ENCODE data around the gene UROS. TPM values are rescaled to one million over a fixed set of nuclear protein-coding genes. Genes with fewer than 3 reads are reported as not detected.

UROS gene
- total RNA-seq, 1 donor from 2014 or later = 64.6 TPM

- Histone ChIP-seq H2AFZ (ENCODE audit: low read depth, low read length) (no peak within 1 kb of the TSS), H3K4me3 (ENCODE audit: insufficient read depth, low read depth, low read length) (no peak within 1 kb of the TSS), H3K27me3 (ENCODE audit: insufficient read depth, low read length) (no peaks in the 10 kb centered on the region), H3K4me1 (ENCODE audit: insufficient read depth, low read length) (no peaks in the 10 kb centered on the region), H3K9me3 (ENCODE audit: insufficient read depth, low read depth, low read length) (no peaks in the 10 kb centered on the region), H3K9ac (ENCODE audit: low read length) (no peak within 1 kb of the TSS), H3K4me2 (ENCODE audit: low read length) (no peak within 1 kb of the TSS), H3K36me3 (ENCODE audit: insufficient read depth, low read length) (no peaks in the 10 kb centered on the region), H3K27ac (ENCODE audit: low read depth, low read length) (no peak within 1 kb of the TSS), H4K20me1 (ENCODE audit: insufficient read depth, low read length) (no peaks in the 10 kb centered on the region), H3K79me2 (ENCODE audit: insufficient read depth, low read length) (no peaks in the 10 kb centered on the region)
- DNase-seq (ENCODE audit: low read depth) = no peak
- Mint-ChIP-seq H3K4me1 (ENCODE audit: low read depth, unreplicated experiment) (no peaks in the 10 kb centered on the region), H3K9me3 (ENCODE audit: unreplicated experiment) (peaks cover 17% of the 10 kb centered on the region), H3K27ac (ENCODE audit: unreplicated experiment) (no peak within 1 kb of the TSS), H3K27me3 (ENCODE audit: low read depth, unreplicated experiment) (peaks cover 35% of the 10 kb centered on the region), H3K36me3 (ENCODE audit: low read depth, unreplicated experiment) (peaks cover 4% of the 10 kb centered on the region), H3K4me3 (ENCODE audit: unreplicated experiment) (no peak within 1 kb of the TSS)
- no peak for FAIRE-seq
- no peak for TF ChIP-seq CTCF (IDR thresholded peaks at IDR 0.05; ENCODE audit: insufficient read depth, low read depth, low read length)
- TF ChIP-seq EZH2 (IDR thresholded peaks at IDR 0.05; ENCODE audit: insufficient read depth, low read length) = no peak
Measured at GRCh38 chr10:125775491-125776106, 47.5 kb downstream of the UROS start, which contains the start of gene MMP21. MMP21 (minus strand) TSS chr10:125775821; CDS start chr10:125775821, 0 bp downstream.

- DNase-seq (ENCODE audit: low read depth) (no peak), FAIRE-seq (no peak)
- H3K9ac ChIP-seq (ENCODE audit: low read length) = no peak overlapping the region
- no peaks in the 10 kb centered on the region for H3K36me3 ChIP-seq (ENCODE audit: insufficient read depth, low read length)
- H3K4me2 ChIP-seq (ENCODE audit: low read length) = no peak overlapping the region
- H3K4me1 ChIP-seq (ENCODE audit: insufficient read depth, low read length) = no peaks in the 10 kb centered on the region
- H3K9me3 ChIP-seq (ENCODE audit: insufficient read depth, low read depth, low read length) = no peaks in the 10 kb centered on the region
- H3K36me3 Mint-ChIP-seq (ENCODE audit: low read depth, unreplicated experiment) = peaks cover 7% of the 10 kb centered on the region
- H3K27ac Mint-ChIP-seq (ENCODE audit: unreplicated experiment) = no peak overlapping the region
- TF ChIP-seq EZH2 (IDR thresholded peaks at IDR 0.05; ENCODE audit: insufficient read depth, low read length) (no peak), CTCF (IDR thresholded peaks at IDR 0.05; ENCODE audit: insufficient read depth, low read depth, low read length) (no peak)
- no peaks in the 10 kb centered on the region for H3K27me3 ChIP-seq (ENCODE audit: insufficient read depth, low read length)
- peaks cover 17% of the 10 kb centered on the region for H3K9me3 Mint-ChIP-seq (ENCODE audit: unreplicated experiment)
- no peak overlapping the region for H3K27ac ChIP-seq (ENCODE audit: low read depth, low read length)
- no peak overlapping the region for H3K4me3 ChIP-seq (ENCODE audit: insufficient read depth, low read depth, low read length)
- H3K79me2 ChIP-seq (ENCODE audit: insufficient read depth, low read length) = no peaks in the 10 kb centered on the region
- no peaks in the 10 kb centered on the region for H3K4me1 Mint-ChIP-seq (ENCODE audit: low read depth, unreplicated experiment)
- H3K27me3 Mint-ChIP-seq (ENCODE audit: low read depth, unreplicated experiment) = peaks cover 35% of the 10 kb centered on the region
- no peaks in the 10 kb centered on the region for H4K20me1 ChIP-seq (ENCODE audit: insufficient read depth, low read length)
- H2AFZ ChIP-seq (ENCODE audit: low read depth, low read length) = no peak overlapping the region
- H3K4me3 Mint-ChIP-seq (ENCODE audit: unreplicated experiment) = no peak overlapping the region
Measured at GRCh38 chr10:125774581-125775191, 48.4 kb downstream of the UROS start.

Data from astrocyte (in vitro differentiated cells and primary cell).